COR-L47 (cell line): Measurements from ENCODE around the gene DSTN.

Experiments used
- DNase-seq: peaks from one replicate; lab custom pipeline; 2025; lab: John Stamatoyannopoulos, UW

DSTN gene

GRCh38 chr20:17624070-17624469, 54.2 kb downstream of the DSTN start:
- DNase-seq: no peak

GRCh38 chr20:17624551-17625245, 54.8 kb downstream of the DSTN start:
- DNase-seq: no peak

- no peak for DNase-seq
Observed at GRCh38 chr20:17625246-17626051, 55.6 kb downstream of the DSTN start.

GRCh38 chr20:17626217-17627007, 56.5 kb downstream of the DSTN start:
- DNase-seq: no peak

- no peak for DNase-seq
Observed at GRCh38 chr20:17627101-17627955, 57.5 kb downstream of the DSTN start.

GRCh38 chr20:17628101-17628841, 58.4 kb downstream of the DSTN start:
- DNase-seq: no peak

- no peak for DNase-seq
Observed at GRCh38 chr20:17629025-17629424, 59.1 kb downstream of the DSTN start.

GRCh38 chr20:17629678-17630089, 59.8 kb downstream of the DSTN start:
- no peak for DNase-seq

- DNase-seq: no peak
Observed at GRCh38 chr20:17630151-17630805, 60.4 kb downstream of the DSTN start.

GRCh38 chr20:17630806-17631195, 60.9 kb downstream of the DSTN start:
- no peak for DNase-seq

- DNase-seq: no peak
Observed at GRCh38 chr20:17631576-17632319, 61.9 kb downstream of the DSTN start.

- no peak for DNase-seq
Observed at GRCh38 chr20:17633221-17633849, 63.5 kb downstream of the DSTN start.

GRCh38 chr20:17633850-17634500, 64.1 kb downstream of the DSTN start:
- DNase-seq: no peak

GRCh38 chr20:17634661-17635331, 64.9 kb downstream of the DSTN start:
- DNase-seq: no peak

GRCh38 chr20:17635332-17636244, 65.7 kb downstream of the DSTN start:
- DNase-seq: no peak

- DNase-seq: no peak
Observed at GRCh38 chr20:17636523-17637412, 66.9 kb downstream of the DSTN start.
